BE2C (cell line): Measurements from ENCODE around the gene MLLT10.

Experiments used
- DNase-seq: peaks from one replicate; pipeline ENCODE4 v3.0.0-alpha.2; 2020
- H3K27me3 ChIP-seq: fragments of 250-450 bp; sonication (Bioruptor Pico); 2 replicates; pipeline ENCODE4 v1.5.1; 2020; ENCODE audit warnings: mild to moderate bottlenecking
- H3K36me3 ChIP-seq: fragments of 250-450 bp; sonication (Bioruptor Pico); 2 replicates; pipeline ENCODE4 v1.5.1; 2020; ENCODE audit warnings: mild to moderate bottlenecking
- H3K4me1 ChIP-seq: fragments of 250-450 bp; sonication (Bioruptor Pico); 2 replicates; pipeline ENCODE4 v1.5.1; 2020
- H3K4me3 ChIP-seq: 2 replicates; pipeline ENCODE4 v1.5.1; 2011; ENCODE audit warnings: low read depth, low read length
- H3K9me3 ChIP-seq: fragments of 250-450 bp; sonication (Bioruptor Pico); 2 replicates; pipeline ENCODE4 v1.5.1; 2020
- CTCF ChIP-seq: IDR thresholded peaks from 2 replicates; pipeline ENCODE4 v1.5.1; 2012; ENCODE audit warnings: mild to moderate bottlenecking, low read depth, low read length

The MLLT10 gene

GRCh38 chr10:21662635-21663034 lies 128.6 kb downstream of the MLLT10 start:
- Histone ChIP-seq H3K4me3 (no peak overlapping the region), H3K27me3 (no peaks in the 10 kb centered on the region), H3K9me3 (no peaks in the 10 kb centered on the region), H3K36me3 (no peaks in the 10 kb centered on the region), H3K4me1 (no peaks in the 10 kb centered on the region)
- DNase-seq = no peak
- no peak for TF ChIP-seq CTCF

DNA sequence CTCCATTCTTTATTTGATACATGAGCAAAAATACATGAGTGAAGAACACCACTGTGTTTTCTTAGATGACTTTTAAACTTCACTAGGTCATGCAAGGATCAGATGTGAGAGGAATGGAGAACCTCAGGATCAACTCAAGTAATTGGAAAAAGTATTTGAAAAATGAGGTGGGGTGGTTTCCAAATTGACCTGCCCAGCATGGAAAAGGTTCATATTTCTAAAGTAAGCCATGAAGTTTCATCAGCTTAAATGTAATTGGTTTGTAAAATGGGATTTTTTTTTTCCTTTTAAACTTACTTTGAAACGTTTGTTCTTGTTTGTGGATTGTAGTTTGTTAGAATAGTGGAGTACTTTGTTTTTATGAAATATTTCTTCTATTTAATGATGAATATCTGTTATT lies 134.8 kb downstream of the MLLT10 start:
- DNase-seq = no peak
- Histone ChIP-seq H3K4me3 (no peak overlapping the region), H3K27me3 (no peaks in the 10 kb centered on the region), H3K36me3 (peaks cover 3% of the 10 kb centered on the region; the same call in 1 of the 2 replicates), H3K9me3 (no peaks in the 10 kb centered on the region), H3K4me1 (peaks cover 5% of the 10 kb centered on the region; the same call in 1 of the 2 replicates)
- no peak for TF ChIP-seq CTCF

- Histone ChIP-seq H3K27me3 (no peaks in the 10 kb centered on the region), H3K9me3 (no peaks in the 10 kb centered on the region), H3K4me3 (no peak overlapping the region), H3K36me3 (peaks cover 3% of the 10 kb centered on the region; the same call in 1 of the 2 replicates), H3K4me1 (peaks cover 5% of the 10 kb centered on the region; the same call in 1 of the 2 replicates)
- no peak for DNase-seq
- no peak for TF ChIP-seq CTCF
These were observed 136.4 kb downstream of the MLLT10 start for GRCh38 chr10:21670391-21670790.

DNA sequence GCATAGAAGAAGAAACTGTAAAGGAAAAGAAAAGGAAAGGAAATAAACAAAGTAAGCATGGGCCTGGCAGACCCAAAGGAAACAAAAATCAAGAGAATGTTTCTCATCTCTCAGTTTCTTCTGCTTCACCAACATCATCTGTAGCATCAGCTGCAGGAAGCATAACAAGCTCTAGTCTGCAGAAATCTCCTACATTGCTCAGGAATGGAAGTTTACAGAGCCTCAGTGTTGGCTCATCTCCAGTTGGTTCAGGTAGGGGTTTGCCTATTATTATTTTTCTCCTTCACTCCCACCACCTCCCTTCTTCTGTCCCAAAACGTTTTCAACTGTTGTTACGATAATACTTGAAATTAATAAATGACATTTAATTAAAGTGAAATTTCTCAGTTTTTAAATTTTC lies 139.6 kb downstream of the MLLT10 start:
- Histone ChIP-seq H3K9me3 (no peaks in the 10 kb centered on the region), H3K4me3 (no peak overlapping the region), H3K27me3 (no peaks in the 10 kb centered on the region), H3K4me1 (peaks cover 5% of the 10 kb centered on the region; the same call in 1 of the 2 replicates), H3K36me3 (peaks cover 3% of the 10 kb centered on the region; the same call in 1 of the 2 replicates)
- DNase-seq = no peak
- TF ChIP-seq CTCF = no peak

- TF ChIP-seq CTCF = peak; percentile 86
- Histone ChIP-seq H3K9me3 (no peaks in the 10 kb centered on the region), H3K36me3 (peaks cover 3% of the 10 kb centered on the region; the same call in 1 of the 2 replicates), H3K27me3 (no peaks in the 10 kb centered on the region), H3K4me3 (no peak overlapping the region), H3K4me1 (peaks cover 5% of the 10 kb centered on the region; the same call in 1 of the 2 replicates)
- DNase-seq = peak; percentile 40
These were observed 141.2 kb downstream of the MLLT10 start for GRCh38 chr10:21675157-21675796.

DNA sequence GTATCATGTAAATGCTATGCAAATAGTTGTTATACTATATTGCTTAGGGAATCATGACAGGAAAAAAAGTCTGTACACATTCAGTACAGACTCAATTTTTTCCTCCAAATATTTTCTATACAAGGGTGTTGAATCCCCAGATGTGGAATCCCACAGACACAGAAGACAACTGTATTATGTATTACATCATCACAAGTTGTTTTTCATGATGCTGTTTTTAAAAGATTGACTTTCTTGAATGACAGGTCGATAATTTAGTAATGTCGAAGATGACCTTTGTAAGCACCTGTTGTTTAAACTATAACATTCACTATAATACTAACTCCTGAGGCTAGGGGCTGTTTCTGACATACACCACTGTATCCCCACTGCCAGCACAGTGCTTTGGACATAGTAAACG lies 143.5 kb downstream of the MLLT10 start:
- Histone ChIP-seq H3K4me1 (peaks cover 5% of the 10 kb centered on the region; the same call in 1 of the 2 replicates), H3K9me3 (no peaks in the 10 kb centered on the region), H3K27me3 (no peaks in the 10 kb centered on the region), H3K4me3 (no peak overlapping the region), H3K36me3 (no peaks in the 10 kb centered on the region; the same call in 1 of the 2 replicates)
- no peak for DNase-seq
- no peak for TF ChIP-seq CTCF
